ENCODE measurements around the gene COBLL1.
A peak's percentile ranks its signal among the peaks of the same experiment; 100 is the strongest.

Gene COBLL1

DNA sequence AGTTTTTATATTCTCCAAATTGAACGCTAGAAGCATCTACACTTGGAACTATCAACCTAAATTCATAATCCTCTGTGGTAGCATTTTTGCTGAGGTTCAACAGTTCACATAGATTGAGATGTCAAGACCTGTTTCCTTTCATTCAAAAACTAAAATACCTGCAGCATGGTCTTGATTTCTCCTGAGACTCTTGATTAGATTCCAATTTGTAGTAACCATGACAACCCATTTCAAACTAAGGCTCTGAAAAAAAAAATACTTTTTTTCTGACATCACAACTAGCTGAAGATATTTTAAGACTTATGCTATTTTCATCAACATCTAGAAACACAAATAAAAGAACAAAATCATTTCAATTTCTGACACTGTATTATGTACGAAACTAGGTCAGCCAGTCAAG lies 29.8 kb downstream of the COBLL1 start:
- TF ChIP-seq CTCF (conservative IDR thresholded peaks at IDR 0.05; ENCODE audit: low read depth, low read length) = no peak
- no peak for DNase-seq (ENCODE audit: low read depth)
- H3K4me3 ChIP-seq (ENCODE audit: low read length) = no peak overlapping the region

DNA sequence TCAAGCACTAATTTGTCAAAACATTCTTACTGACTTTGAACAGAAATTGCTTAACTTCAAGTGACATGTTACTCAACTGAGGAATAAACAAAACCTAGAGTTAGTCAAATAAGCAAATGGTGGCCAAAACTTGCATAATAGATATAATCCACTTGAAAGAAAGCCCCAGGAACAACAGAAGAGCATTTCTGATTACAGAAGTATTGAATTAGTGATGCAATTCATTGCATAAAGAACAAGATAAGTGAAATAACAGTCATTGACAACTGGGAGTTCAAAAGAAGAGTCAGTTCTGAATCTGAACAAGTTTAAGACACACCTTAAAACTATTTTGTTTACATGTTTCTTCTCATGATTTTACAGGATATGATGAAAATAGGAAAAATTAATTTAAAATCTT lies 30.8 kb downstream of the COBLL1 start:
- TF ChIP-seq CTCF (conservative IDR thresholded peaks at IDR 0.05; ENCODE audit: low read depth, low read length) = no peak
- no peak for DNase-seq (ENCODE audit: low read depth)
- H3K4me3 ChIP-seq (ENCODE audit: low read length) = no peak overlapping the region

GRCh38 chr2:164808776-164809175 lies 32.8 kb downstream of the COBLL1 start:
- TF ChIP-seq CTCF (conservative IDR thresholded peaks at IDR 0.05; ENCODE audit: low read depth, low read length) = no peak
- DNase-seq (ENCODE audit: low read depth) = peak; percentile 26
- H3K4me3 ChIP-seq (ENCODE audit: low read length) = no peak overlapping the region

DNA sequence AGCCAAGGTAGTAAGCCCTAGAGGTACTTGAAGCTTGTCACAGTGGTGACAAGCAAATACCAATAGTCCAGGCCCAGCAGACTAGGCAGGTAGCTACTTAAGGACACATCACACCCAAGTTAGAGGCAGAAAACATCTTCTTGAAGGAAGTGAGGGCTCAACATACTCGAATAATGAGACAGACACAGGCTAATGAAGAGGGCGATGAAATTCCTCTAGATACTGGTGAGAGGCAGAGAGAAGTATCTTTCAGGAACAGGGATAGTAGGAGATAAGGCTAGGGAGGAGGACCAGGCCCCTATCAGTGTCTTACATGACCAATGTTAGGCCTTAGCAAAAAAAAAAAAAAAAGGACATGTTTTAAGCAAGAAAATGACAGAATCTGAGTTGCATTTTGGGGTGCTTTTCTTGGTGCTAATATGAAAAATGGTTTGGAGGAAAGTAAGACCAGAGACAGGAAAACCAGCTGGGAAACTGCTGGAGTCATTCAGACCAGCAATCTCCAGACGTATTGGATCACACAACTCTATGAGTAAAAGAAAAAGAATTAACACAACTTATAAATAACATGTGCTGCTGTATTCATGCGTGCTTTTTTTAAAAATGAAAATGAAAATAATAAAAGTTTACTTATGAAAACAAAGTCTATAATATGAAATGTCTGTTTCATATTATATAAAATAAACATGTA lies 37.7 kb downstream of the COBLL1 start:
- TF ChIP-seq CTCF (conservative IDR thresholded peaks at IDR 0.05; ENCODE audit: low read depth, low read length) = no peak
- no peak overlapping the region for H3K4me3 ChIP-seq (ENCODE audit: low read length)
- no peak for DNase-seq (ENCODE audit: low read depth)

DNA sequence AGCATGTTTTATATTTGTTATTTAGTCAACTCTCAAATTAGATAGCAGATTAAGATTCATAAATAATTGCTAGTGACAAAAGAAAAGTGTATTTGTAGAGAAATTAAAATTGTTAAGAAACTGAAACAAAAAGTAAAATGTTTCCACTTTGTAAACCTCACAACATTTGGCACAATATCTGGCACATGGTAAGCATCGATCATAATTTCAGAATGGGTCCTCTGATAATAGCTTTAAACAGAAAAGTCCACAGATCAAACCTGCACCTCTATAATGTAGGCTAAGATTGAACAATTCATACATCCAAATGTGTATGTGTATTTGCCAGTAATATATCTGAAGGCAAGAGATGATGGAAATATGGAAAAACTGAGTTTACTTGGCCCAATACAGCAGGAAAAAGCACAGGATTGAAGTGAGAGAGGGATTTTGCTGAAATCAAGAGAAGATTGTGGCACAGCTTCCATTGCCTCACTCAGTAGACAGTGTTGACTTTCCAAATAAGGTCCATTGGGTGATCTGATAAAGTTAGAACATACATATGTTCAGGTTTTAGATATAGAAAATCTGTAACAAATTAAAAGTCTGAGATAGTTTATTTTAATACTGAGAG lies 39.4 kb downstream of the COBLL1 start:
- no peak for TF ChIP-seq CTCF (conservative IDR thresholded peaks at IDR 0.05; ENCODE audit: low read depth, low read length)
- H3K4me3 ChIP-seq (ENCODE audit: low read length) = no peak overlapping the region
- DNase-seq (ENCODE audit: low read depth) = no peak

- no peak for TF ChIP-seq CTCF (conservative IDR thresholded peaks at IDR 0.05; ENCODE audit: low read depth, low read length)
- DNase-seq (ENCODE audit: low read depth) = no peak
- no peak overlapping the region for H3K4me3 ChIP-seq (ENCODE audit: low read length)
Measured at GRCh38 chr2:164800572-164800971, 41.1 kb downstream of the COBLL1 start.

DNA sequence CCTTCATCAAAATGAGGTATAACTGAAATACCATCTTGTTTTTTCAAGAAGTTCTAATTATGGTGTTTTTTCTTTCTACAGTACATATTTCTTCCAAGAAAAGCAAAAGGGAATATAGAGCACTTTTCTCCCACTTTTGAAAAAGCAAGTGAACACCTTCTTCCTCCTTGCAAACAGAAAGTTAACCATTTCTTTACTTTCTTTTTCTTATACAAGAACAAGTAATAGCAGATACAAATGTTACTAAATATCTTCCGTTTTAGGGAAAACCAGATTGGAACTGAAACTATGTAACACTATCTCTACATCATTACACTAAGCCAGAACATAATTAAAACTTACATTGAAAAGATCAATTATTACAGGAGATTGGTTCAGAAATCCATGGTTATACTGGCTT lies 44.0 kb downstream of the COBLL1 start:
- no peak for TF ChIP-seq CTCF (conservative IDR thresholded peaks at IDR 0.05; ENCODE audit: low read depth, low read length)
- H3K4me3 ChIP-seq (ENCODE audit: low read length) = no peak overlapping the region

More for the DNA sequence above, 44.0 kb downstream of the COBLL1 start:
- no peak for DNase-seq (ENCODE audit: low read depth)
